DOHH2 (cell line): Measurements from ENCODE around the gene SMCR8.

Experiments used
- H3F3A ChIP-seq: fragments of 200-600 bp; sonication (generic), shearing (Covaris generic); 2 replicates; pipeline ENCODE4 v1.6.0; 2016; ENCODE audit warnings: antibody characterized with exemption, mild to moderate bottlenecking; ENCODE audit not compliant: control insufficient read depth, insufficient read depth
- H3K27ac ChIP-seq: fragments of 200-600 bp; sonication (generic); 2 replicates; pipeline ENCODE4 v1.5.1; 2014; ENCODE audit warnings: low read depth, mild to moderate bottlenecking, low read length, moderate library complexity
- H3K27me3 ChIP-seq: fragments of 200-600 bp; sonication (generic); 2 replicates; pipeline ENCODE4 v1.6.1; 2014; ENCODE audit warnings: mild to moderate bottlenecking, low read length, mixed read lengths; ENCODE audit not compliant: control insufficient read depth
- H3K36me3 ChIP-seq: fragments of 200-600 bp; sonication (generic); 2 replicates; pipeline ENCODE4 v1.6.1; 2014; ENCODE audit warnings: mild to moderate bottlenecking, low read length, moderate library complexity, mixed read lengths; ENCODE audit not compliant: control insufficient read depth
- H3K4me1 ChIP-seq: fragments of 200-600 bp; sonication (generic); 2 replicates; pipeline ENCODE4 v1.6.1; 2014; ENCODE audit warnings: mild to moderate bottlenecking, low read length, mixed read lengths; ENCODE audit not compliant: control insufficient read depth
- H3K4me2 ChIP-seq: fragments of 200-600 bp; sonication (generic); 2 replicates; pipeline ENCODE4 v1.6.0; 2014; ENCODE audit warnings: mild to moderate bottlenecking, low read length, moderate library complexity
- H3K4me3 ChIP-seq: fragments of 200-600 bp; sonication (generic); 2 replicates; pipeline ENCODE4 v1.5.1; 2014; ENCODE audit warnings: mild to moderate bottlenecking, low read length, mixed read lengths
- H3K79me2 ChIP-seq: fragments of 200-600 bp; sonication (generic); 2 replicates; pipeline ENCODE4 v1.6.1; 2014; ENCODE audit warnings: mild to moderate bottlenecking, low read length, mixed read lengths; ENCODE audit not compliant: control insufficient read depth
- H3K9me2 ChIP-seq: fragments of 200-600 bp; sonication (generic); replicated peaks from 2 replicates; pipeline ENCODE4 v1.6.1; 2014; ENCODE audit warnings: mild to moderate bottlenecking, low read length, mixed read lengths; ENCODE audit not compliant: control insufficient read depth
- H3K9me3 ChIP-seq: fragments of 200-600 bp; sonication (generic); 2 replicates; pipeline ENCODE4 v1.6.1; 2014; ENCODE audit warnings: antibody characterized with exemption, low read length, mixed read lengths; ENCODE audit not compliant: control insufficient read depth, insufficient read depth
- H4K20me1 ChIP-seq: fragments of 200-600 bp; sonication (generic); 2 replicates; pipeline ENCODE4 v1.6.0; 2014; ENCODE audit warnings: low read depth, mild to moderate bottlenecking, antibody characterized with exemption, low read length, moderate library complexity; ENCODE audit not compliant: control insufficient read depth, insufficient read depth
- CTCF ChIP-seq: fragments of 200-600 bp; sonication (generic); IDR thresholded peaks from one replicate; pipeline ENCODE4 v1.5.1; 2014; ENCODE audit warnings: antibody characterized with exemption, mild to moderate bottlenecking, low read depth, low read length; ENCODE audit not compliant: poor library complexity, severe bottlenecking
- EZH2phosphoT487 ChIP-seq: fragments of 200-600 bp; sonication (generic); IDR thresholded peaks from 2 replicates; pipeline ENCODE4 v1.6.1; 2017; ENCODE audit warnings: borderline replicate concordance, mild to moderate bottlenecking, antibody characterized with exemption, low read length, moderate library complexity, mixed read lengths

SMCR8 gene

GRCh38 chr17:18309202-18309601 is 5.9 kb upstream of the SMCR8 start:
- Histone ChIP-seq H3K27me3 (no peaks in the 10 kb centered on the region), H3K36me3 (peaks cover 69% of the 10 kb centered on the region), H3K9me2 (no peaks in the 10 kb centered on the region), H3K79me2 (peaks cover 55% of the 10 kb centered on the region), H3K4me1 (peaks cover 19% of the 10 kb centered on the region), H3K9me3 (no peaks in the 10 kb centered on the region), H3K27ac (no peak overlapping the region), H4K20me1 (peaks cover 14% of the 10 kb centered on the region; the same call in 1 of the 2 replicates), H3K4me3 (no peak overlapping the region), H3F3A (no peaks in the 10 kb centered on the region), H3K4me2 (no peak overlapping the region)
- TF ChIP-seq CTCF (no peak), EZH2phosphoT487 (no peak)

GRCh38 chr17:18314059-18314730 is 898 bp upstream of the SMCR8 start:
- no peaks in the 10 kb centered on the region for H3K27me3 ChIP-seq
- peak overlapping the region; percentile 70 for H3K4me2 ChIP-seq
- peaks cover 69% of the 10 kb centered on the region for H3K36me3 ChIP-seq
- H4K20me1 ChIP-seq, result peaks cover 19% of the 10 kb centered on the region; the same call in 1 of the 2 replicates
- TF ChIP-seq CTCF (no peak), EZH2phosphoT487 (no peak)
- peak overlapping the region; percentile 81 for H3K27ac ChIP-seq
- H3K9me3 ChIP-seq, result no peaks in the 10 kb centered on the region
- H3K4me1 ChIP-seq, result peaks cover 49% of the 10 kb centered on the region
- H3K4me3 ChIP-seq, result peak overlapping the region; percentile 94
- no peaks in the 10 kb centered on the region for H3F3A ChIP-seq
- peaks cover 94% of the 10 kb centered on the region for H3K79me2 ChIP-seq
- H3K9me2 ChIP-seq, result no peaks in the 10 kb centered on the region

- TF ChIP-seq EZH2phosphoT487 (no peak), CTCF (no peak)
- Histone ChIP-seq H3K27me3 (no peaks in the 10 kb centered on the region), H4K20me1 (peaks cover 19% of the 10 kb centered on the region; the same call in 1 of the 2 replicates), H3K4me1 (peaks cover 52% of the 10 kb centered on the region), H3K4me2 (peak overlapping the region; percentile 70), H3K36me3 (peaks cover 78% of the 10 kb centered on the region), H3F3A (no peaks in the 10 kb centered on the region), H3K9me2 (no peaks in the 10 kb centered on the region), H3K79me2 (peaks cover 96% of the 10 kb centered on the region), H3K27ac (peak overlapping the region; percentile 81), H3K4me3 (peak overlapping the region; percentile 94), H3K9me3 (no peaks in the 10 kb centered on the region)
These were observed 449 bp downstream of the SMCR8 start for GRCh38 chr17:18315562-18315922.
